HCT116 (cell line): ENCODE measurements around the gene VWF. TPM values are rescaled to one million over a fixed set of nuclear protein-coding genes. Genes with fewer than 3 reads are reported as not detected.

ENCODE experiments used
- ATAC-seq: fragments of 200-7000 bp; cut with Tn5 transposase; 2 replicates; pipeline ENCODE4 v1.9.1; 2020; ENCODE audit warnings: mild to moderate bottlenecking, moderate library complexity
- BruUV-seq: library from RNA; stranded (reverse); fragments of 400-500 nt; replicated peaks from 2 replicates; lab custom pipeline; 2021; lab: Mats Ljungman, UMichigan
- CTCF ChIA-PET: fragments of 300-600 bp; sonication (Branson Sonifier 250); formaldehyde crosslinking; loops from one replicate; lab custom pipeline; 2021; ENCODE audit warnings: antibody characterized with exemption; lab: Charles Lee
- POLR2A ChIA-PET: fragments of 300-600, 350-600 bp; sonication (Branson Sonifier 250); formaldehyde crosslinking; loops from one replicate; lab custom pipeline; 2021; ENCODE audit warnings: antibody characterized with exemption; lab: Charles Lee
- RAD21 ChIA-PET, 2 experiments: fragments of 300-600 bp; sonication (Branson Sonifier 250); formaldehyde crosslinking; loops; one replicate each; lab custom pipeline; 2023; ENCODE audit warnings: low total read pairs in 2 of 2; ENCODE audit not compliant: uncharacterized antibody in 2 of 2, unreplicated experiment in 2 of 2, low non-redundant PET in 1 of 2; lab: Charles Lee
- DNase-seq: peaks from one replicate; pipeline ENCODE4 v3.0.0-alpha.2; 2010; ENCODE audit warnings: low read depth, low spot score
- H2AFZ ChIP-seq: fragments of 200-600 bp; shearing (Covaris generic), sonication (generic); 2 replicates; pipeline ENCODE4 v1.6.1; 2017; ENCODE audit warnings: low read depth, mixed run types, mixed read lengths, antibody characterized with exemption, low read length; ENCODE audit not compliant: poor library complexity, severe bottlenecking
- H3K27ac ChIP-seq: 2 replicates; pipeline ENCODE4 v1.5.1; 2012; ENCODE audit warnings: low read depth, low read length
- H3K27me3 ChIP-seq: fragments of 200-600 bp; sonication (generic); 2 replicates; pipeline ENCODE4 v1.6.1; 2016; ENCODE audit warnings: mixed run types, low read length, mixed read lengths; ENCODE audit not compliant: insufficient read depth
- H3K36me3 ChIP-seq, 2 experiments: fragments of 200-500 bp in 1 of 2; fragments of 200-600 bp in 1 of 2; sonication (Bioruptor generic) in 1 of 2; sonication (generic) in 1 of 2; 2 replicates each; pipeline versions ENCODE4 v1.5.1 to v1.6.1; 2014 to 2016; ENCODE audit warnings: low read length in 2 of 2, inconsistent platforms in 1 of 2, mixed read lengths in 1 of 2, mixed run types in 1 of 2; ENCODE audit not compliant: insufficient read depth in 2 of 2, control insufficient read depth in 1 of 2
- H3K4me1 ChIP-seq, 2 experiments: fragments of 200-600 bp in 1 of 2; sonication (generic) in 1 of 2; 2 replicates each; pipeline versions ENCODE4 v1.5.1 to v1.6.1; 2012 to 2017; ENCODE audit warnings: low read length in 2 of 2, inconsistent platforms in 1 of 2, mild to moderate bottlenecking in 1 of 2, mixed read lengths in 1 of 2, mixed run types in 1 of 2, moderate library complexity in 1 of 2; ENCODE audit not compliant: insufficient read depth in 2 of 2, control insufficient read depth in 1 of 2
- H3K4me2 ChIP-seq: fragments of 200-600 bp; sonication (generic); 2 replicates; pipeline ENCODE4 v1.6.1; 2017; ENCODE audit warnings: mixed run types, low read length, mixed read lengths
- H3K4me3 ChIP-seq, 2 experiments: fragments of 200-600 bp in 1 of 2; sonication (generic) in 1 of 2; replicated peaks in 1 of 2; 2 replicates each; pipeline ENCODE4 v1.5.1; 2011 to 2016; ENCODE audit warnings: low read length in 2 of 2, control low read depth in 1 of 2, low read depth in 1 of 2, mild to moderate bottlenecking in 1 of 2, mixed read lengths in 1 of 2, mixed run types in 1 of 2
- H3K79me2 ChIP-seq: fragments of 200-600 bp; sonication (generic); 2 replicates; pipeline ENCODE4 v1.6.1; 2017; ENCODE audit warnings: mild to moderate bottlenecking, mixed run types, low read length, moderate library complexity, mixed read lengths; ENCODE audit not compliant: insufficient read depth
- H3K9ac ChIP-seq: fragments of 200-600 bp; sonication (generic); 2 replicates; pipeline ENCODE4 v1.6.1; 2016; ENCODE audit warnings: low read length, mixed read lengths
- H3K9me2 ChIP-seq: fragments of 200-600 bp; sonication (generic), shearing (Covaris generic); 2 replicates; pipeline ENCODE4 v1.6.1; 2017; ENCODE audit warnings: mixed run types, mild to moderate bottlenecking, moderate library complexity; ENCODE audit not compliant: insufficient read depth
- H3K9me3 ChIP-seq, 2 experiments: fragments of 200-500 bp in 1 of 2; fragments of 200-600 bp in 1 of 2; sonication (Bioruptor generic) in 1 of 2; sonication (generic) in 1 of 2; 2 replicates each; pipeline ENCODE4 v1.6.1; 2014 to 2017; ENCODE audit warnings: low read length in 2 of 2, mixed read lengths in 2 of 2, inconsistent platforms in 1 of 2, low read depth in 1 of 2, mild to moderate bottlenecking in 1 of 2, mixed run types in 1 of 2, moderate library complexity in 1 of 2; ENCODE audit not compliant: control insufficient read depth in 1 of 2, insufficient read depth in 1 of 2
- H4K20me1 ChIP-seq: fragments of 200-600 bp; sonication (generic), shearing (Covaris generic); 2 replicates; pipeline ENCODE4 v1.6.1; 2017; ENCODE audit warnings: mixed run types, mild to moderate bottlenecking, moderate library complexity; ENCODE audit not compliant: insufficient read depth
- CBX3 ChIP-seq: IDR thresholded peaks from 2 replicates; pipeline ENCODE4 v1.6.1; 2012; ENCODE audit warnings: low read depth
- CEBPB ChIP-seq: IDR thresholded peaks from 2 replicates; pipeline ENCODE4 v1.6.1; 2012; ENCODE audit warnings: low read depth
- EGR1 ChIP-seq: IDR thresholded peaks from 2 replicates; pipeline ENCODE4 v1.6.1; 2012; ENCODE audit warnings: low read depth
- ELF1 ChIP-seq: IDR thresholded peaks from 2 replicates; pipeline ENCODE4 v1.6.1; 2012; ENCODE audit warnings: low read depth, borderline replicate concordance
- EZH2phosphoT487 ChIP-seq: fragments of 200-600 bp; IDR thresholded peaks from 2 replicates; pipeline ENCODE4 v1.6.1; 2018; ENCODE audit warnings: antibody characterized with exemption, borderline replicate concordance
- FOSL1 ChIP-seq: IDR thresholded peaks from 2 replicates; pipeline ENCODE4 v1.6.1; 2012; ENCODE audit warnings: low read depth
- SP1 ChIP-seq: IDR thresholded peaks from 2 replicates; pipeline ENCODE4 v1.6.1; 2012; ENCODE audit warnings: low read depth
- YY1 ChIP-seq: IDR thresholded peaks from 2 replicates; pipeline ENCODE4 v1.6.1; 2011; ENCODE audit warnings: low read length, low read depth, moderate library complexity, mild to moderate bottlenecking; ENCODE audit not compliant: insufficient replicate concordance; ENCODE audit errors: extremely low read depth
- ZNF274 ChIP-seq: fragments of 200-500 bp; sonication (Bioruptor generic); IDR thresholded peaks from 2 replicates; pipeline ENCODE4 v1.6.1; 2014; ENCODE audit warnings: mild to moderate bottlenecking, low read depth, low read length, inconsistent platforms
- intact Hi-C: fragments of 100-400 bp; cut with micrococcal nuclease; formaldehyde crosslinking; loops from 2 replicates; pipeline ENCODE4 v1.10.0; 2022
- total RNA-seq: library from RNA; stranded (reverse); gene quantifications from one replicate; pipeline ENCODE4 v1.2.1, GENCODE V29; 2021; ENCODE audit not compliant: unreplicated experiment
- TF ChIP-seq, protein P1 (sequence below): IDR thresholded peaks from 2 replicates; pipeline ENCODE4 v1.6.1; 2011; ENCODE audit warnings: mild to moderate bottlenecking, low read length, moderate library complexity; ENCODE audit not compliant: insufficient replicate concordance; ENCODE audit errors: extremely low read depth

The VWF gene
- total RNA-seq, 1 experiment from 2014 or later, result 0.57 TPM

DNA sequence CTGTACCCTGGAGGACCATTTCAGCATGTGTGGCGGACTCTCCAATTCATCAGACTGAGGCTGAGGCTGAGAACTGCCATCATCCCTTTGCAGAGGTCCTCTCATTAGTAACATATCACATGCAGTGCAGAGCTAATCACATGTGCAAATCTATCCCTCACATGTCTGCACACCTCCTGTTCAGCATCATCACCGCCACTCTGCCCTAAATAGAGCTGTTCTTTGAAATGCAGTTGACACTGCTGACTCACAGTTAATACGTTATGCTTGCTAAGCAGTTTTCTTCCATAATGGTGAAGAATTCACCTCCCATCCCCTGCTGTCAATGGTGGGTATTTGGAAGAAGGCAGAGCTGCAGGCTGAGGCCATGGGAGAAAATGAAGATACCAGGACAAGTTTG is 94.4 kb downstream of the VWF start:
- intact Hi-C loops, result no loop called here
- TF ChIP-seq EGR1 (no peak), ELF1 (no peak), CEBPB (no peak), EZH2phosphoT487 (no peak), YY1 (no peak)
- ATAC-seq (no peak), DNase-seq (no peak)
- CTCF ChIA-PET, result interaction anchor here (2.0 kb wide), 1 partner anchor 42 kb away, joined by 6 read pairs; no protein-coding TSS in a partner anchor
- no TSS peak for BruUV-seq
- H4K20me1 ChIP-seq, result no peaks in the 10 kb centered on the region
- H3K36me3 ChIP-seq, result no peaks in the 10 kb centered on the region
- no peaks in the 10 kb centered on the region for H3K4me1 ChIP-seq
- RAD21 ChIA-PET, result interaction anchor here in 1 of 2 experiments (1.2 kb wide), 1 partner anchor 42 kb away, joined by 3 read pairs; no protein-coding TSS in a partner anchor
- H3K4me2 ChIP-seq, result no peak overlapping the region
- no peak overlapping the region for H2AFZ ChIP-seq
- H3K27me3 ChIP-seq, result no peaks in the 10 kb centered on the region
- no peak overlapping the region for H3K9ac ChIP-seq
- no peak overlapping the region for H3K4me3 ChIP-seq
- no peaks in the 10 kb centered on the region for H3K79me2 ChIP-seq
- H3K27ac ChIP-seq, result no peak overlapping the region
- POLR2A ChIA-PET, result no interaction called here
- no peaks in the 10 kb centered on the region for H3K9me3 ChIP-seq
- no peaks in the 10 kb centered on the region for H3K9me2 ChIP-seq

DNA sequence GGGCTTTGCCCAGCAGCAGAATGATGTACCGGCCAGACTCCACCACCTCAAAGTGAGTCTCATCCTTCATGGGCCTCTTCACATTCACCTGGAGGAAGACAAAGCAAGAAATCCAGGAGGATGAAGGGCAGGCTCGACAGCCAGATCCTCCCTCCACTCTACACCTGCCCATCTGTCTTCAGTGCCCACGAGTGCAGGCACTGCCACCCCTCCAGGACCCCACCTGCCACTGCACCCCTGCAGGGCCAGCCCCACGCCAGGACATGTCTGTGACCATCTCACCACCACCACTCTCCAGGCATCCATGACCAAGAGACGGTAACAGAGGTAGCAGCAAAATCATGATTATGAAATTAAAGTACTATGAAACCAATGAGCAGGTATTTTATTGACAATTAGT is 95.1 kb downstream of the VWF start:
- no peak overlapping the region for H3K27ac ChIP-seq
- no peak overlapping the region for H3K4me2 ChIP-seq
- no peaks in the 10 kb centered on the region for H3K36me3 ChIP-seq
- no peaks in the 10 kb centered on the region for H3K4me1 ChIP-seq
- no peaks in the 10 kb centered on the region for H4K20me1 ChIP-seq
- DNase-seq, result no peak
- no peaks in the 10 kb centered on the region for H3K9me3 ChIP-seq
- no peak for ATAC-seq
- ChIA-PET CTCF (no interaction called here), POLR2A (no interaction called here), RAD21 (interaction anchor here in 1 of 2 experiments (1.2 kb wide), 1 partner anchor 41 kb away, joined by 3 read pairs; no protein-coding TSS in a partner anchor)
- no TSS peak for BruUV-seq
- no peak overlapping the region for H2AFZ ChIP-seq
- TF ChIP-seq, protein P1, sequence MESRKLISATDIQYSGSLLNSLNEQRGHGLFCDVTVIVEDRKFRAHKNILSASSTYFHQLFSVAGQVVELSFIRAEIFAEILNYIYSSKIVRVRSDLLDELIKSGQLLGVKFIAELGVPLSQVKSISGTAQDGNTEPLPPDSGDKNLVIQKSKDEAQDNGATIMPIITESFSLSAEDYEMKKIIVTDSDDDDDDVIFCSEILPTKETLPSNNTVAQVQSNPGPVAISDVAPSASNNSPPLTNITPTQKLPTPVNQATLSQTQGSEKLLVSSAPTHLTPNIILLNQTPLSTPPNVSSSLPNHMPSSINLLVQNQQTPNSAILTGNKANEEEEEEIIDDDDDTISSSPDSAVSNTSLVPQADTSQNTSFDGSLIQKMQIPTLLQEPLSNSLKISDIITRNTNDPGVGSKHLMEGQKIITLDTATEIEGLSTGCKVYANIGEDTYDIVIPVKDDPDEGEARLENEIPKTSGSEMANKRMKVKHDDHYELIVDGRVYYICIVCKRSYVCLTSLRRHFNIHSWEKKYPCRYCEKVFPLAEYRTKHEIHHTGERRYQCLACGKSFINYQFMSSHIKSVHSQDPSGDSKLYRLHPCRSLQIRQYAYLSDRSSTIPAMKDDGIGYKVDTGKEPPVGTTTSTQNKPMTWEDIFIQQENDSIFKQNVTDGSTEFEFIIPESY, result no peak
- TF ChIP-seq SP1 (no peak), FOSL1 (no peak), ZNF274 (no peak), CBX3 (no peak), ELF1 (no peak), YY1 (no peak)
- intact Hi-C loops, result no loop called here
- H3K4me3 ChIP-seq, result no peak overlapping the region
- no peak overlapping the region for H3K9ac ChIP-seq
- H3K79me2 ChIP-seq, result no peaks in the 10 kb centered on the region
- no peaks in the 10 kb centered on the region for H3K27me3 ChIP-seq
- H3K9me2 ChIP-seq, result no peaks in the 10 kb centered on the region
